Measurements from ENCODE around the gene ZFYVE1. TPM values are rescaled to one million over a fixed set of nuclear protein-coding genes. Genes with fewer than 3 reads are reported as not detected.

The ZFYVE1 gene
- total RNA-seq, 4 donors from 2014 or later, result 9.7 to 17.6 (median 14.0) TPM

DNA sequence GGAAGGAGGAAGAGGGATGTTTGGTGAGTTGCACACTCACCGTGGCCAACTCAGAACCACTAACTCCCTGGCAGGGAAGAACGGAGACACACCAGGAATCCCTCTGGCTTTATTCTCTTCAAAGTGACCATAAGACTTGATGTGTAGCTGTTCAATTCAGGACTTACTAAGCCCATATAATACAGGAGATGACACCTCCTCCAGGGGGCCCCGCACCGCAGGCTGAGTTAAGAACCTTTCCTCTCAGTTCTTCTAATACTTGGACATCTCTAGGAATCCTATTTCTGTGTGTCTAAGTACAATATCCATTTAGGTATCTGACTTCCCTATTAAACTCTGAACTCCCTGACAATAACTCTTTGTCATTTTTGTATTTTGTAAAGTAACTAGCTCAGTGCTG, 51.1 kb downstream of the ZFYVE1 start:
- intact Hi-C loops (cut with DNase I), result no loop called here
- TF ChIP-seq POLR2A (IDR thresholded peaks at IDR 0.05), result no peak
- H3K27me3 ChIP-seq, result no peaks in the 10 kb centered on the region
- no peaks in the 10 kb centered on the region for H3K9me3 ChIP-seq
- no peak overlapping the region for H3K27ac ChIP-seq
- no peak overlapping the region for H3K4me3 ChIP-seq
- no peak for DNase-seq
- H3K36me3 ChIP-seq, result peaks cover 16 to 100% (median 45%) of the 10 kb centered on the region in 3 donors
- 88 to 90% methylated on average over 4 of the region's 4 CpGs for WGBS, 2 donors
- H3K4me1 ChIP-seq, result no peaks in the 10 kb centered on the region

DNA sequence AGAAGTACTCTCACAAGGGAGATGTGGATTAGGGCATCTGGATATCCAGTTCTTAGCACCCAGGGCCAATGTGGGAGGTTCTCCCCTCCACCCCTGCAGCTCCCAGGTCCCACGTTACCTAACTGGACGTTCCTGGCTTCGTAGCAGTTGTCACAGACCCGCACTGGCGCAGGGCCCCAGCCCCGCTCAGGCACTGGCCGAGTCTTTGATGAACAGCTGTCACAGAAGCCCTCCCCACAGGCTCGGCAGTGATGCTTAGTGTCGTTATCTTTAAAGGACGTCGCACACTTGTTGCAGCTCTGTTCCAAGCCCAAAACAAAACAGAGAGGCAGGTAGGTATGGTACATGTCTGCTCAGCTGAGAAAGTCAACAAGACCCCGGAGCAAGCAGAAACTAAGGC, 52.2 kb downstream of the ZFYVE1 start:
- no peaks in the 10 kb centered on the region for H3K27me3 ChIP-seq
- no peaks in the 10 kb centered on the region for H3K9me3 ChIP-seq
- H3K4me3 ChIP-seq, result no peak overlapping the region
- H3K27ac ChIP-seq, result no peak overlapping the region
- intact Hi-C loops (cut with DNase I), result no loop called here
- peaks cover 16 to 100% (median 51%) of the 10 kb centered on the region in 3 donors for H3K36me3 ChIP-seq
- 80 to 93% methylated on average over 3 to 10 of the region's 12 CpGs for WGBS, 2 donors
- DNase-seq, result no peak
- no peaks in the 10 kb centered on the region for H3K4me1 ChIP-seq
- TF ChIP-seq, protein P1, sequence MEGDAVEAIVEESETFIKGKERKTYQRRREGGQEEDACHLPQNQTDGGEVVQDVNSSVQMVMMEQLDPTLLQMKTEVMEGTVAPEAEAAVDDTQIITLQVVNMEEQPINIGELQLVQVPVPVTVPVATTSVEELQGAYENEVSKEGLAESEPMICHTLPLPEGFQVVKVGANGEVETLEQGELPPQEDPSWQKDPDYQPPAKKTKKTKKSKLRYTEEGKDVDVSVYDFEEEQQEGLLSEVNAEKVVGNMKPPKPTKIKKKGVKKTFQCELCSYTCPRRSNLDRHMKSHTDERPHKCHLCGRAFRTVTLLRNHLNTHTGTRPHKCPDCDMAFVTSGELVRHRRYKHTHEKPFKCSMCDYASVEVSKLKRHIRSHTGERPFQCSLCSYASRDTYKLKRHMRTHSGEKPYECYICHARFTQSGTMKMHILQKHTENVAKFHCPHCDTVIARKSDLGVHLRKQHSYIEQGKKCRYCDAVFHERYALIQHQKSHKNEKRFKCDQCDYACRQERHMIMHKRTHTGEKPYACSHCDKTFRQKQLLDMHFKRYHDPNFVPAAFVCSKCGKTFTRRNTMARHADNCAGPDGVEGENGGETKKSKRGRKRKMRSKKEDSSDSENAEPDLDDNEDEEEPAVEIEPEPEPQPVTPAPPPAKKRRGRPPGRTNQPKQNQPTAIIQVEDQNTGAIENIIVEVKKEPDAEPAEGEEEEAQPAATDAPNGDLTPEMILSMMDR (IDR thresholded peaks at IDR 0.05), result no peak
- TF ChIP-seq POLR2A (IDR thresholded peaks at IDR 0.05), result no peak

DNA sequence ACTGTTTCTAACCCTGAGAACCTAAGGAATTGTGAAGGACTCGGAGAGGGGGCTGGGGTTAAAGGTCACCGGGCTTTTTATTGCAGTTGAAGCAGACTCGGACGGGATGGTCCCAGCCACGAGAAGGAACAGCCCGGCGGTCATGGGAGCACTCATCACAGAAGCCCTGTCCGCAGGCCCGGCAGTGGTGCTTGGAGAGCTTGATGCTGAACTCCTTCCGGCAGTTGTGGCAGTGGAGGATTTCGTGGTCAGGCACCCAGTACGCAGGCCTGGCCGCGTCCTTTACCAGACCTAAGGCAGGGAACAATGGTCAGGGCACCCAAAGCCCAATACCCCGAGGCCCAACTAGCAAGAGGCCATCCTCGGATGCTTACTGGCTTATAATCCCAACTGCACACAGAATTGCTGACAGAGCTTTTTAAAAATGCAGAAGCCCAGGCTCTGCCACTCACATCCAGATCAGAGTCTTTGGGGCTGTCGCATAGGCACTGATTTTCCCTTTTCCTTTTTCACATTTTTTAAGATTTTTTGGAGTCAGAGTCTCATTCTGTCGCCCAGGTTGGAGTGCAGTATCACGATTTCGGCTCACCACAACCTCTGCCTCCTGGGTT, 56.0 kb downstream of the ZFYVE1 start:
- DNase-seq, result no peak
- Histone ChIP-seq H3K27ac (no peak overlapping the region), H3K9me3 (no peaks in the 10 kb centered on the region), H3K4me1 (no peaks in the 10 kb centered on the region), H3K36me3 (peaks cover 16 to 93% (median 54%) of the 10 kb centered on the region in 3 donors), H3K4me3 (no peak overlapping the region), H3K27me3 (no peaks in the 10 kb centered on the region)
- intact Hi-C loops (cut with DNase I), result no loop called here
- WGBS, 2 donors, result 94 to 98% methylated on average over 15 to 18 of the region's 20 CpGs
- TF ChIP-seq POLR2A (IDR thresholded peaks at IDR 0.05), result no peak
- TF ChIP-seq, protein P1 (IDR thresholded peaks at IDR 0.05), result no peak

DNA sequence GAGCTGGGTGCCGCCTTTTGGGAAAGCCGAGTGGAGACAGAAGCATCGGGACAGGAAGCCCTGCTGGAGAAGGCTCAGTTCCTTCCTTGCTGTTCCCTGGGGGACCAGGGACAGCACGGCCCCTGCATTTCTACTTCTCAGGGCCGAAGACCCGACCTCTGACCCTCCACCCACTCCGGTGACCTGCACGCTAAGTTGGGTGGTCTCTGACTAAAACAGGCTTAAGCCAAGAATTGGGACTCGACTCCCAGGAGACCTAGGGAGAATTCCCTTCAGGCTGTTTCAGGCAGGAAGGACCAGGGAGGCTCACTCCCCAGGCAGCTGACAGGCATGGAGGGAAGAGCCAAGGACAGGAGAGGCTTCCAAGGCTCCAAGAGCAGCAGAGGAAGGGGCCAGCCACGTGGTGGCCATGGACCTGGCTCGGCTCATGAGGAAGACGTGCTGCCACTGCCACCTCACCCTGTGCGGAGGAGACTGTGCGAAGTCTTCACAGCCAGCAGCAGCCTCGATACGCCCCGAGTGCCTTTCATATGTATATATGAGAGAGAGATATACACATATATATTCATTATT, 56.8 kb downstream of the ZFYVE1 start:
- Histone ChIP-seq H3K27ac (no peak overlapping the region), H3K4me3 (no peak overlapping the region), H3K4me1 (no peaks in the 10 kb centered on the region), H3K27me3 (no peaks in the 10 kb centered on the region), H3K36me3 (peaks cover 13 to 85% (median 49%) of the 10 kb centered on the region in 3 donors), H3K9me3 (no peaks in the 10 kb centered on the region)
- 88 to 96% methylated on average over 9 to 12 of the region's 17 CpGs for WGBS, 2 donors
- intact Hi-C loops (cut with DNase I), result no loop called here
- TF ChIP-seq, protein P1 (IDR thresholded peaks at IDR 0.05), result no peak
- no peak for TF ChIP-seq POLR2A (IDR thresholded peaks at IDR 0.05)
- DNase-seq, result no peak

DNA sequence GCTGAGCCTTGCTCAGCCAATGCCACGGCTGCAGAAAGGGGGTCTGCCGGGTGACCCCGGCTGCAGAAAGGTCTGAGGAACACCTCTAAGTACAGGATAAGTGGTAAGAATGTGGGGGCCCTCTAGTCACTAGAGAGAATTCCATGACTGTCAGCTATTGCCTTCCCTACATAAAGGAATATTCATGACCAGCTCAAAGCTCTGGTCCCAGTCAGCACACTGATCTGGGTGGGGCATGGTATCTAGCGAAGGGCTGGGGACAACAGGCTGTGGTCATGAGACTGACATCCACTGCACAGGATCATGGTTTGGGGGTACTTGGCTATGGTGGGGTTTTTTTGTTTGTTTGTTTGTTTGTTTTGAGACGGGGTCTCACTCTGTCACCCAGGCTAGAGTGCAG, 58.6 kb downstream of the ZFYVE1 start:
- DNase-seq, result no peak
- peaks cover 0 to 67% (median 31%) of the 10 kb centered on the region in 3 donors for H3K36me3 ChIP-seq
- no peak overlapping the region for H3K4me3 ChIP-seq
- no peaks in the 10 kb centered on the region for H3K27me3 ChIP-seq
- no peaks in the 10 kb centered on the region for H3K9me3 ChIP-seq
- intact Hi-C loops (cut with DNase I), result no loop called here
- 83 to 95% methylated on average over 1 to 2 of the region's 5 CpGs for WGBS, 2 donors
- no peak overlapping the region for H3K27ac ChIP-seq
- no peak for TF ChIP-seq POLR2A (IDR thresholded peaks at IDR 0.05)
- TF ChIP-seq, protein P1 (IDR thresholded peaks at IDR 0.05), result no peak
- no peaks in the 10 kb centered on the region for H3K4me1 ChIP-seq
